HG03060 (cell line): Measurements from ENCODE around the gene NDUFA7.
"Not testable (repeated sequence)": the region's sequence is repeated elsewhere in the genome, so short reads cannot be mapped to it uniquely, and the experiment has no call there.

ENCODE experiments used
- ATAC-seq: cut with Tn5 transposase; IDR thresholded peaks from one replicate; pipeline ENCODE4 v1.9.1; 2021; ENCODE audit warnings: low read depth, moderate number of reproducible peaks; ENCODE audit not compliant: unreplicated experiment

Gene NDUFA7

GRCh38 chr19:8342684-8343482 is 21.7 kb upstream of the NDUFA7 start, which contains the start of gene KANK3:
Gene KANK3, minus strand, starts transcription at chr19:8343262. Its CDS starts 5,434 bp downstream, at chr19:8337828.
- ATAC-seq: no peak

GRCh38 chr19:8342316-8342683 is 21.1 kb upstream of the NDUFA7 start:
- no peak for ATAC-seq

DNA sequence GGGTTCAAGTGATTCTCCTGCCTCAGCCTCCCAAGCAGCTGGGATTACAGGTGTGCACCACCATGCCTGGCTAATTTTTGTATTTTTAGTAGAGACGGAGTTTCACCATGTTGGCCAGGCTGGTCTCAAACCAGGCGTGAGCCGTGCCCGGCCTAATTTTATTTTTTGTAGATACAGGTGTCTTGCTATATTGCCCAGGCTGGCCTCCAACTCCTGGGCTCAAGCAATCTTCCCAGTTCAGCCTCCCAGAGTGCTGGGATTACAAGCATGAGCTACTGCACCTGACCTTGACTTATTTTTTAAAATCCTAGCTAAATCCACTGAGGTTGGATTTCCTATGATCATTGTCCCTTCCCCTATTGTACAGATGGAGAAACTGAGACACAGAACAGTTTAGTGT is 20.3 kb upstream of the NDUFA7 start:
- ATAC-seq: not testable (repeated sequence)

- no peak for ATAC-seq
These were observed 19.3 kb upstream of the NDUFA7 start for GRCh38 chr19:8340341-8341096.

DNA sequence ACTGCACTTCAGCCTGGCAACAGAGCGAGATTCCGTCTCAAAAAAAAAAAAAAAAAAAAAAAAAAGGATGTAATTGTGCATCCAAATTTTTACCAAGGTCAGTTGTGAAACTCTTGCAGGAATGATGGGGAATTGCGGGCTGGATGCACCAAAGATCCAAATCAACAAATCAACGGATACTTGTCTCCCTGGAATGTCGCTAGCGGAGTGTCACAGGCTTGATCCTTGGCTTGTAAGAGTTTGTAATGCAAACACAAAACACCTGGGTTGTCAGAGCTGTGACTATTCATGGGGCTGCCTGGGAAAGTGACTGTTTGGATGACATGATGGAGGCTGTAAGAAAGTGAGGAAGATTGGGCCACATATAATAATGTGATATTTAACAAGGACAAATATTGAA is 17.7 kb upstream of the NDUFA7 start:
- ATAC-seq: no peak

DNA sequence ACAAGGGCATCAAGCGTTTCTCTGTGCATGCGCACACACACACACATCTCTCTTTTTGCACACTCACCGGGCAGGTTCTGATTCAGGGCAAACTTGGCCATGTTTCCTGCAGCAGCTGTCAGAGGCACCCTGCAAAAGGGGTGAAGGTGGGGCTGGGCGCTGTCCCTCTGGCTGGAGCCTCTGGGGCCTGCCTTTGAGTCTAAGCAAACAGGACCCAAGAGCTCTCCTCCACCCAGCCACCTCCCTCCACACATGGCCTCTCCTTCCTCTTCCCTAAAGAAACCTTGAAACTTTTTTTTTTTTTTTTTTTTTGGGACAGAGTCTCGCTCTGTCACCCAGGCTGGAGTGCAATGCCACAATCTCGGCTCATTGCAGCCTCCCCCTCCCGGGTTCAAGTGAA is 16.6 kb upstream of the NDUFA7 start:
- no peak for ATAC-seq

- ATAC-seq: no peak
These were observed 15.5 kb upstream of the NDUFA7 start for GRCh38 chr19:8336660-8337059.

DNA sequence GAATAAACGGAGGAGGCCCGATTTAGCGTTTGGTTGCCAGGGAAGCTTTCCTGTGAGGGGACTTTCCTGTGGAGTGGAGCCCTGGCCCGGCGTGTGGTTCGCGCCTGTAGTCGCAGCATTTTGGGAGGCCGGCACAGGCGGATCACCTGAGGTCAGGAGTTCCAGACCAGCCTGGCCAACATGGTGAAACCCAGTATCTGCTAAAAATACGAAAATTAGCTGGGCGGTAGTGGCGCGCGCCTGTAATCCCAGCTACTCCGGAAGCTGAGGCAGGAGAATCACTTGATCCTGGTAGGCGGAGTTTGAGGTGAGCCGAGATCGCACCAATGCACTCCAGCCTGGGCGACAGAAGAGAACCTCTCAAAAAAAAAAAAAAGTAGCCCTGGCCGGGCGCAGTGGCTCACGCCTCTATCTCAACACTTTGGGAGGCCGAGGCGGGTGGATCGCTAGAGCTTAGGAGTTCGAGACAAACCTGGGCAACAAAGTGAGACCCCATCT is 14.9 kb upstream of the NDUFA7 start:
- no peak for ATAC-seq

GRCh38 chr19:8335343-8336071 is 14.3 kb upstream of the NDUFA7 start:
- no peak for ATAC-seq

DNA sequence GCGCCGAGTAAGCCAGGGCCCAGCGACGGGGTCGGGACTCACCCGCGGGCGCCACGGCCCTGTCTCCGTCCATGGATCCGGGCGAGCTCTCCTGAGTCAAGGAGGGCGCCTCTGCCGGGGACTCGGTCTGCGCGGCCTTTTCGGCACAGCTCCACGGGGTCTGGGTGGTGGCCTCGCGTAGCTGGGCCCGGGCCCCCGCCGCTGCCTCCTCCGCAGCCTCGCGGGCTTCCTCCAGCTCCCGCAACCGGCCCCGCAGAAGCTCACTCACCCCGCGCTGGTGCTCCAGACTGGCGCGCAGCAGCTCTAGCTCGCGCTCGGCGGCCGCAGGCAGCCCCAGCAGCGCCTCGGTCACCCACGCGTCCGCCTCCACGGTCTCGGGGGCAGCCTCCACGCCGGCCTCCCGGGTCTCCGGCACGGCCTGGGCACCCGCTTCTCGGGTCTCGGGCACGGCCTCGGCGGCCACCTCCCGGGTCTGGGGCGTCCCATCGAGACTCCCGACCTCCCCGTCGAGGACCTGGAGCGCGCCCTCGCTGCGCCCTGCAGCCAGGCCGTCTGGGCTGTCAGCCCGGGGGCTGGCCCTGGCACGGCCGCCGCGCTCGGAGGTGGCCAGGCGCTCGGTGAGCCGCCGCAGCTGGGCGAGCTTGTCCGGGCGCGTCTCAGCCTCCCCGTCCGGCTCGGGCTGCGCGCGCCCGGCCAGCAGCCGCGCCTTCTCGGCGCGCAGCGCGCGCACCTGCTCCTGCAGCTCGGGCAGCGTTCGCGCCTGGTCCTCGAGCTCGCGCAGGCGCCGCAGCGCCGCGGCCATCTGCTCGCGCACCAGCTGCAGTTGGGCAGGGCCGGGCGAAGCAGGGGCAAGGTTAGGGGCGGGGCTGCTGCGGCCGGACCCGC is 13.5 kb upstream of the NDUFA7 start:
- no peak for ATAC-seq

- no peak for ATAC-seq
These were observed 12.7 kb upstream of the NDUFA7 start for GRCh38 chr19:8333767-8334457.

- no peak for ATAC-seq
These were observed 12.0 kb upstream of the NDUFA7 start for GRCh38 chr19:8332976-8333766.

DNA sequence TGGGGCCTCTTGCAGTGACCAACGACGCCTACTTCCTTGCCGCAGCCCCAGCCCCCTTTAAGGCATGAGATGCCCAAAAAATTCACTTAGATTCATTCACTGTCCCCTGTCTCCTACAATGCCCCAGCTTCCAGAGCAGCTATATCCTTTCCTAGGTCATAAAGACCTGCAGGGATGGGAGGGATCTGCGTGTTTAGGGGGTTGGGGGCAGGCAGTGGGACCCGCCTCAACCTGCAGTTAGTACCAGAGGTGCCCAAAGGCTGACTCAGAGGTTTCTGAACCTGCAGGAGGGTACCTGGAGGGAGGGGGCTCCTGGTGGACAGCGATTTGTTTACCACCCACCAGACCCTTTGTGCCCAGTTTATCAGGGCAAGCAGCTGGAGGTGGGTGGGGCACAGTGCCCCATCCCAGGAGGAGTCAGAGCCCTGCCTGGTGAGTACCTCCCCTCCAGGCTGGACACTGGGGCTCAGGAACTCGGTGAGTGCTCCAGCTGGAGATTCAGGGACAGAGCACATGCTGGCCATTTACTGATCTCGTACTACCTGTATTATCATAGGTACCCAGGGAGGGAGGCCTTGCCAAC is 10.2 kb upstream of the NDUFA7 start:
- no peak for ATAC-seq

- no peak for ATAC-seq
These were observed 8.8 kb upstream of the NDUFA7 start for GRCh38 chr19:8329996-8330395.

DNA sequence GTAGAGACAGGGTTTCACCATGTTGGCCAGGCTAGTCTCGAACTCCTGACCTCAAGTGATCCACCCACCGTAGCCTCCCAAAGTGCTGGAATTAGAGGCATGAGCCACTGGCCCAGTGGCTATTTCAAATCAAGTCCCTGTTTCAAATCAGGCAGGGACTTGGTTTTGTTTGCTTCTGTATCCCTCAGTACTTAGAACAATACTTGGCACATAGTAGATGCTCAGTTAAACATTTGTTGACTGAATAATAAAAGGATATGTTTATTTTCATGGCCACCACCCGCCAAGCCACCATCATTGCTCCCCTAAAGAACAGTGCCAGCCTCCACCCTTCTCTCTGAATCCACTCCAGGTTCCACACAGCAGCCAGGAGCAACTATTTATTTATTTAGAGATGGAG is 4.3 kb upstream of the NDUFA7 start:
- no peak for ATAC-seq

GRCh38 chr19:8324186-8325050 is 3.2 kb upstream of the NDUFA7 start:
- ATAC-seq: no peak

GRCh38 chr19:8323781-8324185 is 2.6 kb upstream of the NDUFA7 start:
- ATAC-seq: no peak

DNA sequence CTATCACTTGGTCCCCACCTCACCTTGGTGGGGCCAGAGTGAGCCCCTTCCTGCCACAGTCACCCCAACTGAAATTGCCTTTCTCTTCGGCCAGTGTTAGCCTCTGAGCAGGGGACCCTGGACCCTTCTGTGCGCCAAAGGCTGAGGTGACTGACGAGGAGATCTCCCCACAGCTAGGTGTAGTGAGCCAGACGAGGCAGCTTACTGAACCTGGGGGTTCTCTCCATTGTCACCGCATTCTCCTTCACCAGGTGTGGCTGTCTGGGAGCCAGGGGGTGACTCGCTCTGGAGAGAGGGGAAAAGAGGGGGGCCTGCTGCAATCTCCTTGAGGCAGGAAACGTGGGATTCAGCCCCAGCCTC is 1.4 kb upstream of the NDUFA7 start:
- ATAC-seq: no peak
